NCI-H2196 (cell line): ENCODE data around the gene INPP5F.

Source experiments
- DNase-seq: peaks from one replicate; lab custom pipeline; 2025; ENCODE audit not compliant: unreplicated experiment; lab: John Stamatoyannopoulos, UW

The INPP5F gene

DNA sequence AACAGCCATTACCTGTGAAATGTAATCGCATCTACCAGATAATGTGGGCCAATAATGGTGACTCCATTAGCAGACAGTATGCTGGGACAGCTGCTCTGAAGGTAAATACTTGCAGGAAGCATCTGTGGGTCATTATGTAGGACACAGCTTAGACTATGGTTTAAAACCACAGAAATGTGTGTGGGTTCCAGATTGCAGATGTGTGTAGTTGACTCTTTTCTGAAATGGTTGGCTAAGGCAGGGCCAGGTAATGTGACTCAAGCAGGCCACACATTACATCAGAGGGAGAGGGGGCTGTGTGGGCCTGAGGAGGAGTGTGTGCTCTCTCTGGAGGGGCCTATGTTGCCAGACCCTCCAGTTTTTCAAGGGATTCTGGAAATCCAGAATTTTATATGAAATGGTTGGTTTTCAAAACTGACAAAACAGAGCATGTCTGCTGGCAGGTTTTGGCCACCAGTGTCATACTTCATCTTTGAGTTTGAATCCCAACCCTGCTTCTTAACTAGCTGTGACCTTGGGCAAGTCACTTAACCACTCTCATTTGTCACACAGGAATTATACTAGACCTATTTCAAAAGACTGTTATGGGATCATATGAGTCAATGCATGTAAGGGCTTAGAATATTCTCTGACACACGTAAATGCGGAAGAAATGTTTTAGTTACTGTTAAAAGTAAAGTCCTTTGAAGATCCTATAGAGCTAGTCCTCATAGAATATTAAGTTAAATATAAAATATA lies 82.3 kb downstream of the INPP5F start:
- no peak for DNase-seq

DNA sequence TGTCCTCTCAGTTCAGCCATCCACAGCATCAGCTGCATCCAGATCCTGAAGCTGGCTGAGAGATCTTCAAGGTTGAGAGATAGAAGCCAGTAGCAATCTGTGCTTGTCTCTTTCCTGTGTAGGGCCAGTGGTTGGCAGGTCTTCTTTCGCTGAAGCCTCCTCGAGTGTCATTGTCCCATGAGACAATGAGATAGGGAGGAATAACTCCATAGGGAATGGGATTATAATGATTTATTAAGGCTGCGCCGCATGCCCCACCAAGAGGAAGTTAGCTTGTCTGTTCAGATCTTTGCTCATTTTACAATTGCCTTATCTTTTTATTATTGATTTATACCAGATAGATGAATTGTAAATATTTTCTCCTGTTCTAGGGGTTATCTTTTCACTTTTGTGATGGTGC lies 85.3 kb downstream of the INPP5F start:
- no peak for DNase-seq

DNA sequence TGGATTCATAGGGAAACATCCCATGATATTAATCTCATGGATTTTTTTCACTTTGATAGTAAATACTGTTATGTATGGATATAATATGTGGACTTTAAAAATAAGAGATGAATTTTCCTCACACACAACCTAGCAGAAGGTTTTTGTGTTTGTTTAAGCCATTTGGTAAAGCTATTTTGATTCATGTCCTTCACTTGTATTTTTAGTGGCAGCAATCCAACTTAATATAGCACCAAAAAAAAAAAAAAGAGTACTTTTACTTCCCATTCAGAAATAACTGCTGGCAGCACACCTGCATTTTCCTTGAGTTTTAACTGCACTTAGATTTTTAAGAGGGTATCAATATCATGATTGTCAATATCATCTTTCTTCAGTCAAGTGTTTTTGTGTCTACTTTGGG lies 86.8 kb downstream of the INPP5F start:
- DNase-seq = no peak

DNA sequence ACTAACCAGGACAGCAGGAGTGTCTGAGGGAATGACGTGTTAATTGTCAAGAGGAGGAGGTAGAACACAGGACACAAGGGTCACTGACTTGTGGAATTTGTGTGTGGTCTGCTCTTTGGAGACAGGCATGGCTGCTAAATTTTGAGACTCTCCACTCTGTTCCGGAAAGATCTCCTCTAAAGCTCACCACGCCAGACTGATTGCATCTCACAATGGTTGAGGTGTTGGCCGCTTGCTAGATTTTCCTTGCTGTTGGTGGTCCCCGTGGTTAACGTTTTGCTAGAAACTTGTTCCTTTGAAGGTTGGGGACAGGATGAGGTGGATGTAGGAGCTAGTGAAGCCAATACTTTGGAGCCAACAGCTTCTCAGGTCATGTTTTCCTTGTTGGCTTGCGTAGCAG lies 89.8 kb downstream of the INPP5F start:
- DNase-seq = no peak

DNA sequence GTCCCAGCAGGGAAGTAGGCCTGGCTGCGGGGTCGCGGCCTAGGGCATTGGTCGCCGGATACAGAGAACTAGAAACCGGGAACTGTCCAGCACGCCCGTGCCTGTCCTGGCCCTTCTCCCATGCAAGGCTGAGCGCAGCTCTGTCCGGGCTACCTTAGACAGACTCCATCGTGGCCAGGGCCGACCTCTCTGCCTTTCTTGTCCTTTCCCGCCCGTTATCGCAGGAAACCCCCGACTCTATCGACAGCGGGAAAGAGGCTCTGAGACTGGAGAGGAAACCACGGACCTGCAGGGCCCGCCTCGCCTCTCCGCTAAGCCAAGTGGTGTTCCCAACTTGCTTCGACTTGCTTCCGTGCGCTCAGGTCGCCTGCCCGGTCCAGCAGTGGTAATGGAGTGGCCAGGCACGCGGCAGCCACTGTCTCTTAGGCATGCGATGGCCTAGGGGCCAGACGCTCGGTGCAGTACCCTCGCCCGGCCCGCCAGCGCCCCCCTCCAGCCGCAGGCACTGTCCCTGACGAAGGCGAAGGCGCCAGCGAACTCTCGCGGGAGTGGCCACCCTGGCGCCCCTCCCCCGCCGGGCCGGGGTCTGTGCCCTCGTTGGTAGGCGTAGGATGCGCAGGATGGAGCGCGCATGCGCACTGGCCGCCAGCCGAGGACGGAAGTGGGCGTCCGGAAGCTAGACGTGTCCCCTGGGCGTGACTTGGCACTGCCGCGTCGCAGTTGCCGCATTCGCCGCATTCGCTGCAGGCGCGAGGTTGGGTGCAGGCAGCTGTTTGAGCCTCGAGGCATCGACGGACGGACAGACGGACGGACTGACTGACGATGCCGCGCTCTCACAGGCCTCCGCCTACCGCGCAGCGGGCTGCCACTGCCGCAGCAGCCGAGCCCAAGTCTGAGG lies 92.4 kb downstream of the INPP5F start:
- DNase-seq = no peak

DNA sequence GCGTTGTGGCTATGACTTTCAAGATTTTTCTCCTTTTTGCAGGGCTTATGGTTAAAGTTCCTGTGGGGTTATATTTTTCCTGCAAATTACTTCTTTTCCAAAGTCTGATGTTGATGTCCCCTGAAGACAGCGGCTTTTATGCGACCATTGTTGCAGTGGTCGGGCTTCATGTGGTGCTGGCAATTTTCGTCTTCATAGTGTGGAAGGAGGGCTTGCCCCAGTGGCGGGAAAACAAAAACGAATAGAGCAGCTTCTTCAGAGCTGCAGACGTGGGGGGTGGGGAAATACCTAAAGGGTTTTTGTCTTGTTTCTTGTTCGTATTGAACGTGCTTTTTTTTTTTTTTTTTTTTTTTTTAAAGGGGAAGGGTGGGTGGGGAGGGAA lies 93.0 kb downstream of the INPP5F start:
- no peak for DNase-seq

DNA sequence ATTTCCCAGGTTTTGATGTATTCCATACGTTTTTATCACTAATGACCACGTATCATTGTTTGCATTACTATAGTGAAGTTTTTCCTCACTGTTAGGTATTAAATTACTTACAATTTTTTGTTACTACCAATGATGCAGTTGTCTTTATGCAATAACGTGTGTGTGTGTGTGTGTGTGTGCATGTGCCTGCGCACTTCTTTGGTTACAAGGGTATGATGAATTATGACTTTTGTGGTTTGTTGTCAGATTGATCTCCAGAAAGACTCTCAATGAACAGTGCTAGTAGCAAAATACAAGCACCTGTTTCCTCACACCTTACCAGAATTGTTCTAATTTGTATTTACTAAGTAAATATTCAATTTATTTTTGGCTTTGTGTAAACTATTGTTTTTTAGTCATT lies 95.3 kb downstream of the INPP5F start:
- no peak for DNase-seq

DNA sequence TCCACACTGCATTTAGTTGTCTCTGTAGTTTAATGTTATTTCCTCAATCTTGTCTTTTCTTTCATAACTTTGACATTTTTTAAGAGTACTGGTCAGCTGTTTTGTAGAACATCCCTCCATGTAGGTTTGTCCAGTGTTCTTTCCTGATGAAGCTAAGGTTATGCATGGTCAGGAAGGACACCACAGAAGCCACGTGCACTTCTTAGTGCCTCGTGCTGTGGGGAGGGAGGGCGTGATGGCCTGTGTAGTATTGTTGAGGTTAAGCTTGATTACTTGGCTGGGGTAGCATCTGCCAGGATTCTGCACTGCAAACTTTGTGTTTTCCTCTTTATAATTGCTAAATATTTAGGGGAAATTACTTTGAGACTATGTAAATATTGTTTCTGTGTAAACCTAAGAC lies 98.4 kb downstream of the INPP5F start:
- DNase-seq = no peak

DNA sequence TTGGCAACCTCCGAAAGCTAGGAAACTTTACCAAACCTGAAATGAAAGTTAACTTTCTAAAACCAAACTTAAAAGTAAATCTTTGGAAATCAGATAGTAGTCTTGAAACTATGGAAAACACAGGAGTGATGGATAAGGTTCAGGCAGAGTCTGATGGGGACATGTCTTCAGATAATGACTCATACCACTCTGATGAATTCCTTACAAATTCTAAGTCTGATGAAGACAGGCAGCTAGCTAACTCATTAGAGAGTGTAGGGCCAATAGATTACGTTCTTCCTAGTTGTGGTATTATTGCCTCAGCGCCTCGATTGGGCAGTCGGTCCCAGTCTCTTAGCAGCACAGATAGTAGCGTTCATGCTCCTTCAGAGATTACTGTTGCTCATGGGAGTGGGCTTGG lies 100.9 kb downstream of the INPP5F start:
- no peak for DNase-seq

DNA sequence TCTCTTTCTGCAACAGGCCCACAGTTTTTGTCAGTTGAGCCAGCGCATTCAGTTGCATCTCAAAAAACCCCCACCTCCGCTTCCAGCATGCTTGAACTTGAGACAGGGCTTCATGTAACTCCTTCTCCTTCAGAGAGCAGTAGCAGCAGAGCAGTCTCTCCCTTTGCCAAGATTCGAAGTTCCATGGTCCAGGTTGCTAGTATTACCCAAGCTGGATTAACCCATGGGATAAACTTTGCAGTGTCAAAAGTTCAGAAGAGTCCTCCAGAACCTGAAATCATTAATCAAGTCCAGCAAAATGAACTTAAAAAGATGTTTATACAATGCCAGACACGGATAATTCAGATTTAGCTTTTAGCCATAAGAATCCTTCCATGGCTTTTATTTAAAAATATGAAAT lies 101.6 kb downstream of the INPP5F start:
- DNase-seq = no peak

DNA sequence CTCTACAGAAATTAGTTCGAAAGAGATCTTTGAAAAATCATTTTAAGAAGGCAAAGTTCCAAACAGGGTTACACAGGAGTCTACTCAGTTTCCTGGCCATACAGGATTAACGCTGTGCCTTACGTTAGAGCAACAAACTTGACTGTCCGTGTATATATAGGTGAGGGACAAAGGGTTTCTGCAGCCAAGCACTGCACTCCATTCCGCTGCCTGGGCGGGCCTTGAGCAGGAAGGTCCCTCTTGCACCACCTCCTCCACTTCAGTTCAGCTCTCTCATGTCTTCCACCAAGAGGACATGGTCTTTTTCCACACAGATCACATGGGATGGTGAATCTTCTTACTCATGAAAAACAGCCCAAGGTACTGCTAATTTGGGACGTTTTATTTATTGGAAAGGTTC lies 103.6 kb downstream of the INPP5F start:
- no peak for DNase-seq

DNA sequence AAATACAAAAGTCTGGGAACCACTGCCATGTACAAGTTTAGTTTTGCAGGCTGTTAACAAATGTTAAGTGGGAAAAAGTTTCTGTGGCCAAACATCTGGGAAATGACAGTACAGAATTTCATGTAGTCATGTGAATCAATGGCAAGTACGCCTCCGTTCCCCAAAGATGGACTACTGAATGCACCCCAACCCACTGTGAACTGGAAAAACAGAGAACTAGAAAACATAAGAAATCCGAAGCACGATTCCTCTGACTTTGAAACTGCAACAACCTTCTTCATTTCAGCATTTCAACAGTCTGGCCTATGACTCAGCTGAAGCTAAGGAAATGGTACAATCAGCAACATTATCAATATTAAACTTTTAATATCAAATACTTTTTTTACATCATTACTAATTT lies 105.0 kb downstream of the INPP5F start:
- no peak for DNase-seq

DNA sequence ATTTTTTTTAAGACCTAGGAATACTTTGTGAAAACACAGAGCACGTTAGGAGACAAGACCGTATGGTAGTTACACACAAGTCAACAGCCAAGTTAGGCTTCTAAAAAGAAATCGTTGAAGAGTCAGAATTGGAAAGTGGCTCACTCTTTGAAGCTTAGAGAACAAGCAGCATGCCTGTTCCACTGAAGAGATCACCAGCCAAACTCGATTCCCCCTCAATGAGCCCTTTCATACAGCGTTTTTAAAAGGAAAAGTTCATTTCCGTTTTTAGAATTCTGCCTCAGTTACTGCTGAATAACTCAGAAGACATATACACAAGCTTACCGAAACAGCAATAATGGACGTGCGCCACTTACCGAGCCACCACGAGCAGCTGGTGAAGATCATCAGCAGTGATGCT lies 105.8 kb downstream of the INPP5F start:
- no peak for DNase-seq

DNA sequence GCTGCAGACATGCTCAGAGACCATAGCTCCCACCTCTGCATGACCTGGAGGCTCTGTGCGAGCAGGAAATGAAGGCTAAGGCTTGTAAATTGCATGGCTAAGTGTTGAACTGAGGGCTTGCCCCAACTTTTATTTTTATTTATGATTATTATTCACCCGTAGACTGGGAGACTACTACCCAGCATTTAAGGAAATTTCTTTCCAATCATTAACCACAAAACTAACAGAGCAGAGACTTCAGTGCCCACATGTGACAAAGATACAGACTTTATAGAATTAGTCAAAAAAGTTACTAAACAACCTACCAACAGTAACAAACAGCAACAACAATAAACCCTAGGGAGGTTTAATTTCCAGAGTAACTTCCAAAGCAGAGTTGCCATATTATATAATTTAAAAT lies 107.1 kb downstream of the INPP5F start:
- DNase-seq = no peak

DNA sequence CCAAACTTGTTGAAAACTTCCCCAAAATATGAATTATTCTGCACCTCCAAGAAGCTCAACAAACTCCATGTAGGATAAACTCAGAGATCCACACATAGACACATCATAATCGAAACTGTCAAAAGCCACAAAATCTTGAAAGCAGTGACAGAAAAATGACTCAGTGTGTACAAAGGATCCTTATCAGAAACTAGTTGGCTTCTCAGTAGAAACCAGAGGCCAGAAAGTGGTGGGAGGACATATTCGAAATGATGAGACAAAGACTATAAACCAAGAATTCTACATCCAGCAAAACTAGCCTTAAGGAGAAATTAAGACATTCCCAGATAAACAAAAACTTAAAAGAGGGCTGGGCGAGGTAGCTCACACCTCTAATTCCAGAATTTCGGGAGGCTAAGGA lies 108.3 kb downstream of the INPP5F start:
- DNase-seq = no peak

DNA sequence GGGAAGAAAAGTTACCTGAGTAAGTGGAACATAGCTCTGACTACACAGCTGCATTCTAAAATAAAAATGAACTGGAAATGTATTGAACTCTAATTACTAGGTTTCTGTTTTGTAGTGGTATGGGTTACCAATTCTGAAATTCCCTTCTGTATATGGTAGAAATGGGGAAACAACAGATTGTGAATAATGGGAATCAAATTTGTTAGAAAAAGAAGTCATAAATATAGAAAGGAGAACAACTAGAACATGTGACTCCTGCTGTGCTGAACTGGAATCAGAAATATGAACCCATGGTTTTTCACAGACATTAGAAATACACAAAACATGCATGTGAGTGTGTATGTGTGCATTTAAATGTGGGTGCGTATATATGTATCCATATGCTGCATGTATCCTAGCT lies 119.8 kb downstream of the INPP5F start:
- DNase-seq = no peak

DNA sequence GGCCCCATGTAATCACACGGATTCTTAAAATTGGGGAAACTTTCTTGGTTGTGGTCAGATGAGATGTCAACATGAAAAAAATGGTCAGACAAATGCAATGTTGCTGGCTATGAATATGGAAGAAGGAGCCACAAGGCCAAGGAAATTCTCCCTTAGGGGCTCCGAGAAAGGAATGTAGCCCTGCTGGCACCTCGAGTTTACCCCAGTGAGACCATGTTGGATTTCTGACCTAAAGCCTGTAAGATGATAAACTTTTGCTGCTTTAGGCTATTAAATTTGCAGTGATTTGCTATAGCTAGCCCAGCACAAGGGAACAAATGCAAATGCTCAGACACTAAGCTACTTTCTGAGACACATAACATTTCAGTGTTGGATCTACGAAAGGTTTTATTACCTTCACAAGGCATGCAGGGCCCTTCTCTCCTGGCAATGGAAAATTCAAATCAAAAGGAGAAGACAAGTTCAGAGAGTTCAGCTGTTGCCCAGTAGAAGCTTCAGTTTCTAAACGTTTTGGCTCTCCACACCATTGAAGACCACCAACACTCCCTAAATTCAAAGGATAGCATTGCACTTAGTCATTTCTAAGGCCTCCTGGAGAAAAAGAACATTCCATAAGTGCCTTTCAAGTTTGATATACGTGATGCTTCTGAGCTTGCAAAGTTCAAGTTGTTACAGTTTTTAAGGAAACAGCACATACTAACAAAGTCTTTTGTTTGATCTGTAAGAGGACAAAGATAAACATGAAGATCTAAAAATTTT lies 123.4 kb downstream of the INPP5F start:
- no peak for DNase-seq

DNA sequence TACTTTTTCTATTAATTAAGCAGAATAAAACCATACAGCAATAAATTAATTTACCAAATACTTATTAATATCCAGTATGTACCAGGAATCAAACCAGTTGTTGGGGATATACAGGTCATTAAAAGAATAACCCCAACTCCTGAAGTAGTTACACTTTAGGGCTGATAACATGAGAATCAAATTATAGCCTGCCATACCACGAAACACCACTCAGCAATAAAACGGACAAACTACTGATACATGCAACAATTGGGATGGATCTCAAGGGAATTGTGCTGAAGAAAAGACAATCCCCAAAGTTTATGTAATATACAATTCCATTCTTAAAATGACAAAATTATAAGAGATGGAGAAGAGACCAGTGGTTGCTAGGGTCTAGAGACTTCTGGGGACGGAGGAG lies 124.1 kb downstream of the INPP5F start:
- no peak for DNase-seq

DNA sequence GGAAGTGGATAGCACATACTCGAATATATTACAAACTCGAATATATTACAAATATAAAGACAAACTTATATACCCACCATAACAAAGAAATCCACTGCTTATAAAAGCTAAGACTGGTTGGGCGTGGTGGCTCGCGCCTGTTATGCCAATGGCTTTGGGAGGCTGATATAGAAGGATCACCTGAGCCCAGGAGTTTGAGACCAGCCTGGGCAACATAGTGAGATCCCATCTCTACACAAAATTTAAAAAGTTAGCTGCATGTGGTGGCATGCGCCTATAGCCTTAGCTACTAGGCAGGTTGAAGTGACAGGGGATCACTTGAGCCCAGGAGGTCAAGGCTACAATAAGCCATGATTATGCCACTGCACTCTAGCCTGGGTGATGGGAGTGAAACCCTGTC lies 126.4 kb downstream of the INPP5F start:
- DNase-seq = no peak

DNA sequence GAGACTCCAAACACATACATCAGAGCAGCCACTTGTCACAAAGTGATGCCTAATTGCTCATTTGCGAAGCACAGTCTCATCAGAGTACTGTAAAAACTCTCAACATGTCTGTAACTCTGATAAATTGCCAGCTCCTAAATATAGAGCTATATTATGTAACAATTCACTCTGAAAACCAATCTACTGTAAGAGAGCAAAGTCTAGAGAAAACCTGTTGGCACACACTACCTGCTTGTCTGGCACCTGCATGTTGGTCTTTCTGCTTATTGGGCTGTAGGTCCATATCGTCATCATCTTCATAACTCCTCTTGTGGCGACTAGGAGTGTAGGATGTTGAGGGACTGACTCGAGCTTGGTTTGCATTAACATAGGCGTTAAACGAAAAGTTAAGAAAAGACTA lies 127.0 kb downstream of the INPP5F start:
- DNase-seq = no peak

DNA sequence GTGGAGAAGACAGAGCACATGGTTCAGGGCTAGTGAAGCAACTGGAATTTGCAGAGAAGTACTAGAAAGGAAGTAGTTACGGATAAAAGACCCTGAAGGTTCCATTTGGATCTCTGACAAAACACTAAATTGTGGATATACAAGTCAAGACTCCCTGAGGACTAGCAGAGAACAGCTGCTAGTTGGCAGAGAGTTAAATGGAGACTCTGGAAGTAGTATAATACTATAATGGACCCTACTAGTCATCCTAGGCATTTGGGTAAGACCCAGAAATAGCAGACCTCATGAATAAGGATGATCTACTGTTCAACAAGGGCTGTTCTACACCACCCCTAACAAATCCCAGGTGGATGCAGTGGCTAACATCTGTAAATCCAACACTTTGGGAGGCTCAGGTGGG lies 127.7 kb downstream of the INPP5F start:
- DNase-seq = no peak

DNA sequence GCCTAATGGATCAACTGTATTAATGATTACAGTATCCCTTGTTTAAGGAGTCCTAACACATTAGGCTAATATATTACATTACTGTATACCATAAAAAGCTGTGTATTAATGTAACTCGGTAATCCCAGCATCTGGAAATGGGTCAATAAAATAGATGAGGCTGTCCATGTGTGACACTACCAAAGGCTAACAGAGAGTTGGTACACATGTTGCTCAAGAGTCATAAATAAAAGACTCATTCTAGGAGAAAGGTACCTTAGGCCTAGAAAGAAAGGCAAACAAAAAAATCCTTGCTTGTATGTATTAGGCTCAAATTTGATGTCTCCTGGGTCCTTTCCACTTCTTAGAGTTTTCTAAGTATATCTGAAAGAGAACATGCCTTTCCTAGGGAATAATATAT lies 132.2 kb downstream of the INPP5F start:
- DNase-seq = no peak
